Peyer's patch (tissue), 4 donors: Measurements from ENCODE around the gene S100A11. TPM values are rescaled to one million over a fixed set of nuclear protein-coding genes. Genes with fewer than 3 reads are reported as not detected.
A peak's percentile ranks its signal among the peaks of the same experiment; 100 is the strongest.
"Not testable (repeated sequence)": the region's sequence is repeated elsewhere in the genome, so short reads cannot be mapped to it uniquely, and the experiment has no call there.

Experiments used
- DNase-seq, 3 donors: peaks; one replicate each; pipeline ENCODE4 v3.0.0-alpha.2; 2017 to 2019
- H3K27ac ChIP-seq, 4 donors: fragments of 200-600 bp; sonication (generic); one replicate each; pipeline ENCODE4 v1.5.1; 2016 to 2019
- H3K27me3 ChIP-seq, 2 donors: fragments of 200-600 bp; sonication (generic); one replicate each; pipeline ENCODE4 v1.5.1; 2019
- H3K36me3 ChIP-seq, 3 donors: fragments of 200-600 bp; sonication (generic); one replicate each; pipeline ENCODE4 v1.5.1; 2016 to 2019
- H3K4me1 ChIP-seq, 4 donors: fragments of 200-600 bp; sonication (generic); one replicate each; pipeline ENCODE4 v1.5.1; 2016 to 2019
- H3K4me3 ChIP-seq, 4 donors: fragments of 200-600 bp; sonication (generic); 1 replicate in 3 of 4; 2 replicates in 1 of 4; pipeline ENCODE4 v1.5.1; 2016 to 2019; ENCODE audit warnings: mild to moderate bottlenecking in 1 of 4
- H3K9me3 ChIP-seq, 4 donors: fragments of 200-600 bp; sonication (generic); one replicate each; pipeline ENCODE4 v1.5.1; 2016 to 2019; ENCODE audit warnings: mild to moderate bottlenecking in 1 of 4
- POLR2A ChIP-seq, 2 donors: fragments of 450-650 bp; IDR thresholded peaks; one replicate each; pipeline ENCODE4 v1.5.1; 2017; ENCODE audit warnings: antibody characterized with exemption in 2 of 2, mild to moderate bottlenecking in 2 of 2, moderate library complexity in 2 of 2
- total RNA-seq, 4 donors: library from RNA; depleted of rRNA; stranded (reverse); fragments of >200 nt; gene quantifications; one replicate each; pipeline ENCODE4 v1.1.0, GENCODE V29; 2016
- TF ChIP-seq, protein P1 (sequence below), 6 experiments: fragments of 450-650 bp in 4 of 6; fragments of 200-600 bp in 2 of 6; sonication (generic) in 1 of 6; IDR thresholded peaks; one replicate each; pipeline ENCODE4 v1.5.1; 2017 to 2019; ENCODE audit warnings: antibody characterized with exemption in 6 of 6, mild to moderate bottlenecking in 3 of 6, moderate library complexity in 1 of 6

S100A11 gene
- total RNA-seq: 10 to 100 TPM; 33.3 to 75.1 (median 72.0) TPM

DNA sequence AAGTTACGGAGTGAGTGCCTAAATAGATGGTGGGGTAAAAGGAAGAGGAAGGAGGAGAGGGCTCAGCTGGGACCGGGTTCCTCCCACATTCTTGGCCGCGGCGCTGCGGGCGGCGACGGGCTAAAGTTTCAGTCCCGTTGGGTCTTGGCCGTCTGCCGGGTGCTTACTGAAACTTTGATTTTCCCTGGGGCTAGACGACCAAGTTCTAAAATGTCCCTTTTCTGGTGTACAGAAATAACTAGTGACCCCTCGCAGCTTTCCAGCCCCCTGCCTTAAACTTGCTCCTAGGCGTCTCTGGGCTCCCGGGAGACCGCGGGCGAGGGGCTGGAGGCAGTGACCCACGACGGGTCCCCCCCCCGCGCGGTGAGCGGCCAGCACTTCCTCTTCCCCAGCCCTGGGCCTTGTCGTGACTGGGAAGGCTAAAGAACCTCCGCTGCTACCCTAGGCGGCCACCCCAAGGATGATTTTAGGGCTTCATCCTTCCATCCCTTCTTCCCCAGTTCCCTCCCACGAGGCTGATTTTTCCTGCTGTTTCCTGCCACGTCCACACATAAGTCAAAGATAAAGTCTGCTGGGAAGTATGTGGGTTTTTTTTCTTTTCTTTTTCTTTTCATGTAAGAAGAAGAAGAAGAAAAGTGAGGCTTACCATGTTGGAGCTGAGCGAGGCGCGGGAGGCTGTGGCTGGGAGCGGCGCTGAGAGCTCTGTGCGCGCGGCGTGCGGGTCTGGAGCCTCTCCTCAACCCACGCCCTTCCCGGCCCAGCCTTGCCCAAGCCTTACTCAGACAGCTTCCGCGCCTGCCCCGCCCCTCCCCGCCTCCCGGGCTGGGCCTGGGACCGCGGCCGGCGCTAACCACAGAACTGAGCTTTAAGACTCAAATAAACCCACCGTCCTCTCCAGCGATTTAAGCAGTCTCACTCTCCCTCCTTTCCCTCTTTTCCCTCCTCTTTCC, at the start of gene S100A11:
S100A11 (minus strand) TSS at position 738 of the 950 bp plus-strand sequence; CDS start at position 649, 89 bp downstream.
- Histone ChIP-seq H3K9me3 (no peaks in the 10 kb centered on the region), H3K27me3 (no peaks in the 10 kb centered on the region), H3K36me3 (peaks cover 0 to 22% (median 0%) of the 10 kb centered on the region in 3 donors), H3K4me3 (peak within 1 kb of the TSS; percentile 42 to 82 (median 68)), H3K27ac (peak within 1 kb of the TSS; percentile 73 to 93 (median 86)), H3K4me1 (peaks cover 0 to 24% (median 0%) of the 10 kb centered on the region in 4 donors)
- TF ChIP-seq, protein P1, sequence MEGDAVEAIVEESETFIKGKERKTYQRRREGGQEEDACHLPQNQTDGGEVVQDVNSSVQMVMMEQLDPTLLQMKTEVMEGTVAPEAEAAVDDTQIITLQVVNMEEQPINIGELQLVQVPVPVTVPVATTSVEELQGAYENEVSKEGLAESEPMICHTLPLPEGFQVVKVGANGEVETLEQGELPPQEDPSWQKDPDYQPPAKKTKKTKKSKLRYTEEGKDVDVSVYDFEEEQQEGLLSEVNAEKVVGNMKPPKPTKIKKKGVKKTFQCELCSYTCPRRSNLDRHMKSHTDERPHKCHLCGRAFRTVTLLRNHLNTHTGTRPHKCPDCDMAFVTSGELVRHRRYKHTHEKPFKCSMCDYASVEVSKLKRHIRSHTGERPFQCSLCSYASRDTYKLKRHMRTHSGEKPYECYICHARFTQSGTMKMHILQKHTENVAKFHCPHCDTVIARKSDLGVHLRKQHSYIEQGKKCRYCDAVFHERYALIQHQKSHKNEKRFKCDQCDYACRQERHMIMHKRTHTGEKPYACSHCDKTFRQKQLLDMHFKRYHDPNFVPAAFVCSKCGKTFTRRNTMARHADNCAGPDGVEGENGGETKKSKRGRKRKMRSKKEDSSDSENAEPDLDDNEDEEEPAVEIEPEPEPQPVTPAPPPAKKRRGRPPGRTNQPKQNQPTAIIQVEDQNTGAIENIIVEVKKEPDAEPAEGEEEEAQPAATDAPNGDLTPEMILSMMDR (IDR thresholded peaks at IDR 0.05): no peak
- TF ChIP-seq POLR2A (IDR thresholded peaks at IDR 0.05): peak; percentile 89 to 96
- peak; percentile 79 to 94 (median 92) for DNase-seq

DNA sequence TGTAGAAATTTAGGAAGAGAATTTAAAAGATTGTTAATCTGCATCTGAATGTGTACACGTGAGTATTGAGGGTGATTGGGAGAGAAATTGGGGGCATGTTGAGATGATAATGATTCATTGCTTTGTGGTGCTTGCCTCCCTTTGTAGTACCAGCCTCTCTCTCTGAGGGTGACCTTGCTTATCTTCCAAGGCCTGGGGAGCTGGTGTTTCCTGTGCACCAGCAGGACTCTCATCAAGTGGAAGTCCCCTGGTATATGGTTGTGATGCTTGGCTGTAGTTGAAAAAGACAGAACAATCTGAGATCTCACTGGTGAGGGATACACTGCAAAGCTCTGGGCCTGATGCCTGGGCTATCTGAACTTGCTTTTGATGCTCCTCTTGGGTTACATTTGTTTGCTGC, 48.0 kb upstream of the S100A11 start:
- Histone ChIP-seq H3K4me3 (no peak overlapping the region), H3K27ac (no peak overlapping the region), H3K4me1 (no peaks in the 10 kb centered on the region), H3K36me3 (no peaks in the 10 kb centered on the region), H3K27me3 (no peaks in the 10 kb centered on the region), H3K9me3 (no peaks in the 10 kb centered on the region)
- no peak for TF ChIP-seq POLR2A (IDR thresholded peaks at IDR 0.05)
- TF ChIP-seq, protein P1 (IDR thresholded peaks at IDR 0.05): no peak
- DNase-seq: no peak

DNA sequence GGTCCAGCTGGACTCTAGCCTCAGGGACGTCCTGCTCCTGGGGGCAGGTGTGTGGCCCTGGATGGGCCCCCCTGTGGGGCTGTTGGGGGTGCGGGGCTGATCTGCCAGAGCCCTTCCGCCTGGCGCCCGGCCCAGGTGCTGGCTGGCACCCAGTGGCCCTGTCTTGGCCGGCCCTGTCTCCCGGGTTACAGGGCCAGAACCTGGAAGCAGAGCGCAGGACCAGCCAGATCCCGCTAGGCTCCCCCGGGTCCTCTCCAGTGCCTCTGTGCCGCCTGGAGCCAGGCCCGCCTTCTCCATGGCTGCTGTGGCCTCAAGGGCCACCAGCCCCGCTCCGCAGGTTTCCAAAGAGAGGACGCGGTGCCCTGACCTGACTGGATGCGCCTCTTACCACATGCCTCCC, 44.2 kb upstream of the S100A11 start:
- not testable (repeated sequence) for H3K9me3 ChIP-seq, H3K36me3 ChIP-seq, H3K27ac ChIP-seq, DNase-seq, H3K4me1 ChIP-seq, H3K4me3 ChIP-seq, H3K27me3 ChIP-seq

DNA sequence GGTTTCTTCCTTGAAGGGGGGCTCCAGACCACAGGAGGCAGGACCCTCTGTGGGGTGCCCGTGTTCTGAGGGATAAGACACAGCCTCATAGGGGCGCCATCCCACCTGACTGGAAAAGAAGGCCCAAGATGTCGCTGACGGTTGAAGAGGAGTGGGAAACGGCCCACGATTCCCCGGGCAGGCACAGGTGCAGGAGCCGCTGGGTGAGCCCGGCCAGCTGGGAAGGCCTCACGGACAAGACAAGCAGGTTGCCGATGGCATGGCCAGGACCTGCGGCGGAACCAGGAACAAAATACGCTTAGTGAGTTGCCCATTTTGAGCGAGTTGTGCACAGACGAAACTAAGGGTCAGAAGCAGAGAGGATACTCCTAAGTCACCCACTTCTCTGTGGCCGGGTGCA, 43.7 kb upstream of the S100A11 start:
- not testable (repeated sequence) for H3K4me3 ChIP-seq, H3K27ac ChIP-seq, H3K9me3 ChIP-seq, H3K4me1 ChIP-seq, H3K36me3 ChIP-seq, H3K27me3 ChIP-seq, DNase-seq

DNA sequence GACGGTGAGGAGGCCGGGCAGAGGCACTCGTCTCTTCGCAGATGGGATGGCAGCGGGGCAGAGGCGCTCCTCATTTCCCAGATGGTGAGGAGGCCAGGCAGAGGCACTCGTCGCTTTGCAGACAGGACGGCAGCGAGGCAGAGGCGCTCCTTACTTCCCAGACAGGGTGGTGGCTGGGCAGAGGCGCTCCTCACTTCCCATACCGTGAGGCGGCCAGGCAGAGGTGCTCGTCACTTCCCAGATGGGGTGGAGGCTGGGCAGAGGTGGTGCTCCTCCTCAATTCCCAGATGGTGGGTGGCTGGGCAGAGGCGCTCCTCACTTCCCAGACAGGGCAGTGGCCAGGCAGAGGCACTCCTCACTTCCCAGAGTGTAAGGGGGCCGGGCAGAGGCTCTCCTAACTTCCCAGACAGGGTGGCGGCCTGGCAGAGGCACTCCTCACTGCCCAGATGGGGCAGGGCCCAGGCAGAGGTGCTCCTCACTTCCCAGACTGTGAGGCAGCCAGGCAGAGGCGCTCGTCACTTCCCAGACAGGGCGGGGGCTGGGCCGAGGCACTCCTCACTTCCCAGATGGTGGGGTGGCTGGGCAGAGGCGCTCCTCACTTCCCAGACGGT, 42.1 kb upstream of the S100A11 start:
- Histone ChIP-seq H3K4me1 (no peaks in the 10 kb centered on the region), H3K27ac (no peak overlapping the region), H3K9me3 (no peaks in the 10 kb centered on the region), H3K27me3 (no peaks in the 10 kb centered on the region), H3K36me3 (no peaks in the 10 kb centered on the region), H3K4me3 (no peak overlapping the region)
- no peak for DNase-seq
- TF ChIP-seq, protein P1 (IDR thresholded peaks at IDR 0.05): no peak
- TF ChIP-seq POLR2A (IDR thresholded peaks at IDR 0.05): no peak

DNA sequence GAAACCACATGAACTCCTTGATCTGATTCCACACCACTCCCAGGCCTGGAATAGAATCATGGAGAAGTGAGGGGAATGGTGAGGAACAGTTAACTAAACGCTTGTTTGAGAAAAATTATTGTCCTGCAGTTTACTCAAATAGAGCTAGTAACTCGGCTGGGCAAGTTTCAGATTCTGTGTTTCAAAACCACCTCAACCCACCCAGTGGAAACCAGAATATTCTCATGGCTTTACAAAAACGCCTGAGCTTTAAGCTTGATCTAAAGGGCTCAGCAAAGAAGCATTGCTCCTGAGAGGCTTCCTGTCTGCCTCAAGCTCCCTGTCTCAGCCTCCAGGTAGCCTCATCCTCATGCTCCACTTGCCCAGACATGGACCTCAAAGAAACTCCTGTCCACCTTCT, 35.5 kb upstream of the S100A11 start:
- no peaks in the 10 kb centered on the region for H3K9me3 ChIP-seq
- TF ChIP-seq POLR2A (IDR thresholded peaks at IDR 0.05): no peak
- TF ChIP-seq, protein P1 (IDR thresholded peaks at IDR 0.05): no peak
- no peak overlapping the region for H3K4me3 ChIP-seq
- H3K27me3 ChIP-seq: no peaks in the 10 kb centered on the region
- H3K36me3 ChIP-seq: no peaks in the 10 kb centered on the region
- no peak overlapping the region for H3K27ac ChIP-seq
- H3K4me1 ChIP-seq: no peaks in the 10 kb centered on the region
- DNase-seq: no peak
